TTC549 (cell line): Measurements from ENCODE around the gene ROBO4.

Source experiments
- FAIRE-seq: peaks from 2 replicates; lab custom pipeline; 2012; peaks lifted over from hg19 to GRCh38; lab: Jason Lieb, UNC

Gene ROBO4

DNA sequence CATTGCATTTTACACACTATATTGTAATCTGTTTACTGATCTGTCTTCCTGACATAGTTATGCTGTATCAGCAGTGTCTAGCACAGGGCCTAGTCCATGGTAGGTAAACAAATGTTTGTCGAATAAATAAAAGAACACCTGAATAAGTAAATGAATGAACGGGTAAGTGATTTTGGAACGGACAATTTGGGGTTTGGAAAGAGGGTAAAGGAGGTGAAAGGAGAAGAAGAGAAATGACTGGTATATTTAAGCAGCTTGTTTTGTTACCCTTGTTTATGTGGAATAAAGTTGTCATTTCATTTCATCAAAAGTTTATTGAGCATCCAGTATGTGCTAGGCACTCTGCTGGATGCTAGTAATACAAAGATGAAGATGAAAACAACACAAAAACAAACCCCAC lies 21.3 kb upstream of the ROBO4 start, which contains the start of gene HEPN1:
TSS of gene HEPN1 (plus strand) at position 301 of the 400 bp plus-strand sequence.
- no peak for FAIRE-seq

DNA sequence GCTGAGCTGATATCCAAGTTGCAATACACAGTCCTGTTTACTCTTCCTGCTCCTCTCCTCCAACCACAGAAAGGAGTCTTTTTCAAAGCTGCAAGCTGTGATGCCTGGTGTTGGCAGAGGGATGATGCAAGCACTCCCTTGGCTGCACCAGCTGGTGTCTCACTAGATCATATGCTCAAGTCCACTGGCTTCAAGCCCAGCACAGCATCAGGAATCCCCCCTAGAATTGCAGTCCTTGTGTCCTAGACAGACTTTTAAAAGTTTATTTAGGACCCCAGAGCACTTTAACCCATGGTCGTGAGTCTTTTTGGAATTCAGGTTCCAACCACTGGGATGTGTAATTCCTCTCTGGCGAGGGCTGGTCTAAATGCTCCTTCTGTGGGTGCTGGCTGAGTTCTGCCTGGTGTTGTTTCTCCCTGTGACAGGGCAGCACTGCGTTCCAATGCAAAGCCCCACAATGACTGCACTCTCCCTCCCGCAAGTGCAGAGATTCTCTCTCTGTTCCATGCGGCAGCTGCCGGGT lies 19.5 kb upstream of the ROBO4 start:
- FAIRE-seq = no peak

DNA sequence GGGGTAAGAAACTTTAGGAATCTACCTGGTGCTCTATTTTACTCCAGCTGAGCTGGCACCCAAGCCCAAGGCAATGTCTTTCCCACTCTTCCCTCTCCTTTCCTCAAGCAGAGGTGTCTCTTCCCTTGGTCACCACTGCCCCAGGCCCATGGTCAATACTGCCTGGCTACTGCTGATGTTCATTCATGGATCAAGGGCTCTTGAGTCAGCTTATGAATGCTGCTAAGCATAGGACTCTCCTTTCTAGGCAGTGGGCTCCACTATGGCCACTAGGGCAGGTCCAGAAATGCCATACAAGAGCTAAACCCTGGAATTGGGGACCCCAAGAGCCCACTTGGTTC lies 18.7 kb upstream of the ROBO4 start:
- no peak for FAIRE-seq

DNA sequence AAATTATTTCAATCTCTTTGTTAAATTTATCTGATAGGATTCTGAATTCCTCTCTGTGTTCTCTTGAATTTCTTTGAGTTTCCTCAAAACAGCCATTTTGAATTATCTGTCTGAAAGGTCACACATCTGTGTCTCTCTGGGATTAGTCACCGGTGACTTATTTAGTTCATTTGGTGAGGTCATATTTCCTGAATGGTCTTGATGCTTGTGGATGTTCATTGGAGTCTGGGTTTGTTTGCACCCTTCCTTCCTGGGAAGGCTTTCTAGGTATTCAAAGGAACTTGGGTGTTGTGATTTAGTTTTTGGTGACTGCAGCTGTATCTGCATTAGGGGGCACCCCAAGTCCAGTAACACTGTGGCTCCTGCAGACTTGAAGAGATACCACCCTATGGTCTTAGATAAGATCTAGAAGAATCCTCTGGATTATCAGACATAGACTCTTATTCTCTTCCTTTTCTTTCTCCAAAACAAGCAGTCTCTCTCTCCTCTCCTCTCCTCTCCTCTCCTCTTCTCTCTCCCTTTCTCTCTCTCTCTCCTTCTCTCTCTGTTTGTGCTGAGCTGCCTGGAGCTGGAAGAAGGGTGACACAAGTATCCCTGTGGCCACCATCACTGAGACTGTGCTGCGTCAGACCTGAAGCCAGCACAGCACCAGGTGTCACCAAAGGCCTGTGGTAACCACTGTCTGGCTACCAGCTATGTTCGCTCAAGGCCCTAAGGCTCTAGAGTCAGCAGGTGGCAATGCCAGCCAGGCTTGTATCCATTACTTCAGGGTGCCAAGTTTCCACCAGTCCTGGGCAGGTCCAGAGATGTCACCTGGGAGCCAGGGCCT lies 18.1 kb upstream of the ROBO4 start:
- no peak for FAIRE-seq

DNA sequence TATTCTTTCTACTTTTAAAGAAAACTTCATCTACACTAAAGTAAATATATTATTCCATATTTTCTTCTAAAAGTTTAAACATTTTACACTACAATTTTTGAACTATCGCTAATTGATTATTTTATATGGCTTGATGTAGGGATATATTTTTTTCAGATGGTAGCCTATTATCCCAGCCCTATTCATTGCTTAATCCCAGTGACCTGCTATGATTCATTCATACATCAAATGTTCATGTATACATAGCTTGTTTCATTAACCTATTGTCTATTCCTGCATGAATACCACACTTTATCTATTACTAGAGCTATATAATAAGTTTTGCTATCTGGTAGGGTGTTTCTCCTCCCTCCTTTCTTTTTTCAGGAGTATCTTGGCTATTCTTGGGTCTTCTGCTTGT lies 5.0 kb upstream of the ROBO4 start:
- no peak for FAIRE-seq

DNA sequence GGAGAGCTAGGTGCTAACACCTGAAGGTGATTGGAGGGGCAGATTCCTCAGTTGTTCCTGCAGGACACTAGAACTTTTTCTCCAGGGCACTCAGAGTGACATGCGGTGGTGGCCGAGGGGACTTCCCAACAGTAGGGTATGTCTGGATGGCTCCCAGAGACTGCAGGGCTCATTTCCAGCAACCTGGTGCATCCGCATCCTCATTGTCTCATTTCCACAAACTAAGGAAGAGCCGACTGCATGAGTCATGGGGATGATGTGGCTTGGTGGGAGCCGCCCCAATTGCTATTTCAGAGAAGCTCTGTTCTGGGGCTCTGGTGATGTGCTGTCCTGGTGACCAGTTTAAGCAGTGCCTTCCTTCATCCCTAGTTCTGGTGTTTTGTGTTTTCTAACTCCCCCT lies 2.8 kb upstream of the ROBO4 start:
- no peak for FAIRE-seq

DNA sequence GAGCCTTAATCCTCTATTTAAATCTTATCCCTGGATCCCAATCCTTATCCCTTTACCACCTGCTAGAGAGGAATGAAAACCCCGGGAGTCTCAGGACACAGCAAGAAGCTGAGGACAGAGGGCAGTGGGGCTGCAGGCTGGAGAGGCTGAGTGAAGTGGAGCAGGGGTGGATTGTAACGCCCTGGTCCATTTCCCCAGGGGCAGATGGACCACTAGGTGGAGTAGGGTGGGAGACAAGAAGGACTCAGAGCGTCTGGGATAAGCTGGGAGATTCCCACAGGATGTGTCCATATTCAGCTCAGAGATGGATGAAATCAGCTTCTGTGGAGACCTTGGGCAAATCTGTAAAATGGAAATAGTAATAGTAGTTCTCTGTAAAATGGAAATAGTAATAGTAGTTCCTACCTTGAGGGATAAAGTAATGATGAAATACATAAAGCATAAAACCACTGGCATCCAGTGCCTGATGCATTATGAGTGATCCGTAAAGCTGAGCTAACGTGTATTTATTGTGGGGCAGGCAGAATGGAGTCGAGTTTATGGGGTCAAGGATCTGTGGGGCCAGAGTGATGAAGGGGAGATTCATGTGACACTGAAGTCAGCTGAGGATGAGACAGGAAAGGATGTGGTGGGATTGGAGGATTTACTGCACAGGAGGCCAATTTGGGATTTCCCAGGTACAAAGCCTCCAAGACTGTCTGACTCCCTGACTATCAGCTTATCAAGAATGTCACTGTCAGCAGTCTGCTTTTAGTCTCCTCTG lies 1.9 kb upstream of the ROBO4 start:
- no peak for FAIRE-seq

DNA sequence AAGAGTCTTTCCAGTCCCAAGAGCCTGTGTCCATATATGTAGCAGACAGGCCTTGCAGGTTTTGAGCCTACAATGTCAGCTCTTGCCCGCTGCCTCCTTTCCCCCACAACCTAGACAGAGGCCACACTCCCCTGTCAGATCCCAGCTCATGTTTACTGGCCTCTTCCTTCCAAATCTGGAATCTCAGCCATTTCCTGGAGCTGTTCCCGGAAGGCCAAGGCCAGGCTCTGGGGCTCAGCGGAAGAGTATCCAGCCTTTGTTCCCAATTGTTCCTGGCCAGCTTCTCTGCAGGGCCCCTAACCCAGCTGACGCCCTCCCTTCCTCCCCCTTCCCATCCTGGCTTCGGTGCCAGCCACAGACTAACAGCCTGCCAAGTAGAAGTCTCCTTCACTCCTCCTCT lies 1.0 kb upstream of the ROBO4 start:
- no peak for FAIRE-seq

DNA sequence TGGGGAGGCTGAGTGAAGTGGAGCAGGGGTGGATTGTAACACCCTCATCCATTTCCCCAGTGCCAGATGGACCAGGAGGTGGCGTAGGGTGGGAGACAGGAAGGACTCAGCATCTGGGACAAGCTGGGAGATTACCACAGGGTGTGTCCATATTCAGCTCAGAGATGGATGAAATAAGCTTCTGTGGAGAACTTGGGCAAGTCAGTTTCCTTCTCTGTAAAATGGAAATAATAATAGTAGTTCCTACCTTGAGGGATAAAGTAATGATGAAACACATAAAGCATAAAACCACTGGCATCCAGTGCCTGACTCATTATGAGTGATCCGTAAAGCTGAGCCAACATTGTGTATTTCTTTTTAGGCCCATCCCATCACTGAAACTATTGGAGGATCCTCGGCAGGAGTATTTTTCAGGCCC lies 607 bp upstream of the ROBO4 start:
- no peak for FAIRE-seq

DNA sequence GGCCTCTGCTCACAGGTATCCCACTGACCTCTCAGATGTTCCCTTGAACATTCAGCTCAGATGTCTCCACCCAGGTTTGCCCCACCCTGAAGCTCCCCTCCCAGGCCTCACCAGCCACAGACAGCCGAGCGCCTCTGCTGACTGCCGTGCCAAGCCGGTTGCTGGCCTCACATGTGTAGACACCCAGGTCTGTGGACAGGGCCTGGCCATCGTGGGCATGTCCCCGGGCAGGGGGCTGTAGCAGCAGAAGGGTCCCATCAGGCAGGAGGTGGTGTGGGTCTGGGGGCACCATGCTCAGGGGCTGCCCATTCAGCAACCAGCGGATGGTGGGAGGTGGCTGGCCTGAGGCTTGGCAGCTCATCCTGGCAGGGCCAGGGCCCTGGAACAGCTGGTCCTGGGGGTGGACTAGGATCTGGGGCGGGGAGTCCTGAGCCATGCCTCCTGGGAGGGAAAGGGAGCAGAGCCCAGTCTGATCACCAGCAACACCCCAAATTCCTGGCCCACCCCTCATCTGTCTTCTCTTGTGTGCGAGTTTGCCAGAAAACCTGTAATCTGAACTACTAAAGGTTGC lies 759 bp downstream of the ROBO4 start:
- FAIRE-seq = no peak

DNA sequence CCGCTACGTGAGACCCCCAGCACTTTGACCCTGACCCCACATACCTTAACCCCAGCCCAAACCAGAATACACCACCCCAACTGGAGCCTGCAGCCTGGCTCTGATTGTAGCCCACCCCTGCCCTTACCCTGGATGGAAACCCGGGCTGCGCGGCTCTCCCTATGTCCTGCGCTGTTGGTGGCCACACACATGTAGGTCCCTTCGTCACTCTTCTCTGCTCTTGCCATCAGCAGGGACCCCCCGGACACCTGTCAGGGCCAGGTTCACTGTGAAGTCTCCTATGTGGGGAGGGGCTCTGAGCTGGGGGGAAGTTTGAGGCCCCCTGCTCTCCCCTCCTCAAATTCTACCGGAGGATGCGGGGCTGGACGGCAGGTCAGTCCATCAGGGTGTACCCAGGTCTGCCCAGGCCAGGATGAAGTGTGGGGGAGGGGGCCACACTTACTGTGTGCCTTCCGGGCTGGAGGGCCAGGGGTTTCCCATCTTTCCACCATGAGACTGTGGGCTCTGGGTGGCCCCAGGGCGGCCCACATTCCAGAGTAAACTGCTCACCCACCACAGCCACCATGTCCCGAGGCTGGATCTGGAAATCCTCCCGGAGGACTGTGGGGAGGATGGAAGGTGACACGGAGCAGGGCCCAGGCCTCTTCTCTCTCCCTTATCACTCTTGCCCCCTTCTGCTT lies 1.5 kb downstream of the ROBO4 start:
- FAIRE-seq = no peak

DNA sequence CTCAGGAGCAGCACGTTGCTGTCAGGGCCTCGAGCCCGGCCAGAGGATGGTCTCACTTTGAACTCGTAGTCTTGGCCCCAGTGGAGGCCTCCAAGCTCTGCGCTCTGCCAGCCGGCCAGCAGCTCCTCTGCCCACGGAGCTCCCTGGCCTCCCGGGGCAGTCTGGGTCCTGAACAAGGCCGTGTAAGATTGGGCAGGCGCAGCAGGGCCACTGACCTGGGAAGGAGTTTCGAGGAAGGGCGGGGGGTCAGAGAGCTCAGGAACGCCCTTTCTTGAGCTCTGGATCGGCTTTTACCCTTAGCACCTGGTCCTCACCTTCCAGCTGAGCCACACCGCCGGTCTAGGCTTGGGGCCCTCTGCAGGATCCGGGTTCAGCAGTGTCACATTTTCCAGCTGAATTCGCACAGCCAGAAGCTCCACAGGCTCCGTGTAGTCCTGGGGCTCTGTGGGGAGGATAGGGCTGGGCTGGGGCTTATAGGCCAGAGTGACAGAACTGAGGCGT lies 2.1 kb downstream of the ROBO4 start:
- no peak for FAIRE-seq

DNA sequence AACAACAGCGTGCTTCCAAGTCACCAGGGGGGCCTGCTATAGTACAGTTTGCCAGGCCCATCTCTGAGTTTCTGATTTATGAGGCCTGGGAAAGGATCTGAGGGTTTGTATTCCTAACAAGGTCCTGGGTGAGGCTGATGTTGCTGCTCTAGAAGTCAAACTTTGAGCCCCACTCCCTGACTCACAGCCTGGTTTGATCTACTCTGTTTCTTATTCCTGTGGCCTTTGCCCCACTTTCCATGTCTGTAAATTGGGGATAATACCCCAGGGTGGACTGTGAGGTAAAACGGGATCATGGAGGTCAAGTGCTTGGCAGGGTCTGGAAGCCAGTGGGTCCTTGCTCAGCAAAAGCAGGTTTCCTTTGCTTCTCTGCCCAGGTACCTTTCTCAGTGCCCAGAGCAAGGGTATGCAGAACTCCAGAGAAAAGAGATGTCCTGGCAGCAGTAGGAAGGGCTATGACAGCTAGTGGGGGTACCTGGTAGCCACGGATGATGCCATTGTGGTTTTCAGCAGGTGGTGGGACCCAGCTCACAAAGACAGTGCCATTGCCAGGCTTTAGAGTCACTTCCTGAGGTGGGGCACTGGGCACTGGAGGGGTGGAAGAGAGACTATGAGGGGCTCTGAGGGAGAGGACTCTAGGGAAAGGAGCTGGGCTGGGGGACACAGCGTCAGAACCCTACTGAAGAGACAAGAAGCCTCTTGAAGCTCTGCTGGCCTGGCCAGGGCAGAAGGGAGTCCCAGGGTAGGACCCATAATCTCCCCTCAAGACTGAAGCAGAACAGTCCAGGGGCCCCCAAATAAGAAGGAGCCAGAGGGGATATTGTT lies 2.8 kb downstream of the ROBO4 start:
- no peak for FAIRE-seq

DNA sequence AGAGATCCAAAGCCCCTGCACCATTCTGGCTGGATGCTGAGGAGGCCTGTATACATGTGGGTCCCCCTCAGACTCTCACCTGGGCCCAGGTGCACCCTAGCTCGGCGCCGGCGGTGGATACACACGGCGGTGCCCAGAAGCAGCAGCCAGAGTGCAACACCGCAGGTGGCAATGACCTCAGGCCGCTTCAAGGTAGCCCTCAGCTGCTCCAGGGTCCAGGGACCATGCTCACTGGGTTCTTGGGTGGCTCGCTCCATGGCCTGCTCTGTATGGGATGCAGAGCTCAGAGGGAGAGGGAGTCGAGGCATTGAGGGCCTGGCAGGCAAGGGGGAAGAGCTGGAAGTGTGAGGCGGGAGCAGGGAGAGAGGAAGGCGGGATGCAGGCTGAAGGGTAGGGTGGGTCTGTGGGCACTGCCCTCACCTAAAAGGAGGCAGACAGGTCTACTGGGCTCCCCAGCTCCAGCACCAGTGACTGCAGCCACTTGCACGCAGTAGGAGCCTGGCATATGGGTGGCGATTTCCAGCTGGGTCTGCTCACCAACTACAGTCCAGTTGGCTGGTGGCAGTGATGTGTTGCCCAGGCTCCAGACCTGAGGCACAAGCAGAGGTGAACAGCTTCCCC lies 3.8 kb downstream of the ROBO4 start:
- FAIRE-seq = no peak

DNA sequence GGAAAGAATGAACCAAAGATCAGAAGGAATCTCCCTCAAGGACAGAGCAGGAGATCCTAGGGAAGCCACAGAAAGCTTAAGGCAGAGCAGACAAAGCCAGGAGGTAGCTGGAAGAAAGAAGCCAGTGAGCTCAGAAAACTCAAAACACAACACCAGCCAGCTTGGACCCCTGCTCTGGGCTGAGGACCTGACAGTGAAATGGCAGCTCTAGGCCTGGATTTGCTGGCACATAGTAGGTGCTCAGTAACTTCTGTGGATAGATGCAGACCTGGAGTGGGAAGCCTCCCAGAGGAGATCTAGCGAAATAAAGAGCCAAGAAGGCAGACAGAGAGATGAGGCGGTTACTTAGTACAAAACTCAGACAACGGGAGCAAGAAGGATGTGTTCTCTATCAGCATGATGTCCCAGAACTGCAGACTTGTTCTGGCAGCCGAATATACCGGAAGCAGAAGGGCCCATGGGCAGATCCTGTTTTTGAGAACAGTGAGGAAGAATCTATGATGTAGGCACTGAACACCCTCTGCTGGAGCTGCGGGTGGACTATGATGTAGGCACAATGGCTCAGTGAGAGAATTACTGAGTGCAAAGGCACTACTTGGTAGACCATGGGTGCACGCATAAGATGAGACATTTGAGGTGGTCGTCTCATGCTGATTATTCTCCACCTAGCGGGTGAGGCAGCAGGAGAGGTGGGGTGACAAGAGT lies 4.8 kb downstream of the ROBO4 start:
- no peak for FAIRE-seq

DNA sequence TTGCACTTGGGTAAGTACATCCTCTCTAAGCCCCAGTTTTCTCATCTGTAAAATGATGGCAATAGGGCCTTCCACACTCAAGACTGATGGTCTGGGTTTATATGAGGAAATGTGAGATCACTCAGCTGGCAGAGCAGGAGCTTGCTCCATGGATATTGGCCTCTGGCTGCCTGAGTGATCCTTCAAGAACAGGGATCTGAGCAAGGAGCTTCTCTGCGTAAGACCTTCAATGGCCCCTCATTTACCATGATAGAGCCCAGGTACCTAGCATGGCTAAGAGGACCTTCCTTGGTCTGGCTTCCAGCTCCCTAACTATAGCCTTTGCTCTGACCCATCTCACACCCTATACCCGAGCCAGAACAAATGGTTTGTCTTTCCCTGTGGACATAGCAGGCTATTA lies 5.5 kb downstream of the ROBO4 start:
- FAIRE-seq = no peak

DNA sequence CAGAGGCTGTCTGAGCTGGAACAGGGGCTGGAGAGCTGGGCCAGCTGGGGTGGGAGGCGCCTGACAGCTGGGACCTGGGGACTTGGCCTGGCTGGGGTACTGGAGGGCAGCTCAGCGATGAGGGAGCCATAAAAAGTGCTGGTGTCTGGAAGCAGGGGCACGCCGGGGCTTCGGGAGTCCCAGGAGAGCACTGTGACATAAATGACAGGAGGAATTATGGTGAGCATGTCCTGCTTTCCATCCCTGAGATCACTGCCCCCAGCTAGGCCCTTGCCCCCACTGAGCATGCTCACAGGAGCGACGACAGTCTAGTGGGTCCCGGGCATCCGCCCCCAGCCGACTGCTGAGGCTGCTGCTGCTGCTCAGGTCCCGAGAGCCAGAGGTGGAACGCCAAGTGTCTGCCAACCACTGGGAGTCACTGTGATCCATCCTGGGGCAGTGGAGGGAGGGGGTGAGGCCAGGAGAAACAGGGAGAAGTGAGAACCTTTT lies 6.2 kb downstream of the ROBO4 start:
- no peak for FAIRE-seq

DNA sequence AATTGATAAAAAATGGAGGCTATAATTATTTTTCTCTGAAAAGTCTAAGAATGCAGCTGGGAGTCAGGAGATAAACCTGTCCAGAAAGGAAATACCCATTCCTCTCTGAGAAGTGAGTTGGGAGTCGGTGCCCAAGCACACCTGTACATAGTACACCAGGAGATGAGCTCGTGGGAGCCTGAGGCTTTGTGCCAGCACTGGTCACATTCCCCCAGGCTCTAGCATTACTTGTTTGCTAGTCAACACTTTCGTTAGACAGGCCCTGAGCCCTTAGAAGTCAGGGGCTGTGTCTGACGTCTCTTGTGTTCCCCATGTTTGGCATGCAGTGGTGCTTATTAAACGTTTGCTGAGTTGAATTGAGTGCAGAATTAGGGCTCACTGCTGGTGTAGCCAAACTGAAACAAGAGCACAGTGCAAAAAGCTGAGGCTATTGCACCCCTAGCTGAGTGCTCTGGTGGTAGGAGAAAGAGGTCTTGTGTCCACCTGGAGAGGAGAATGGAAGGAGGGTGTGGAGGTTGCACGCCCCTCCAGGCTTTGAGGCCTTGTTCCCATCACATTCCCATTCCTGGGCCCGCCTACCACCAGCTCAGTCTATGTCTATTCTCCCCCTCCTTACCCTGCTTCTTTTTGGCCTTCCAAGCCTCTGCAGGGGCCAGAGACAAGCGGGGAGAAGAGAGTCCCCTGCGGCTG lies 6.8 kb downstream of the ROBO4 start:
- no peak for FAIRE-seq

DNA sequence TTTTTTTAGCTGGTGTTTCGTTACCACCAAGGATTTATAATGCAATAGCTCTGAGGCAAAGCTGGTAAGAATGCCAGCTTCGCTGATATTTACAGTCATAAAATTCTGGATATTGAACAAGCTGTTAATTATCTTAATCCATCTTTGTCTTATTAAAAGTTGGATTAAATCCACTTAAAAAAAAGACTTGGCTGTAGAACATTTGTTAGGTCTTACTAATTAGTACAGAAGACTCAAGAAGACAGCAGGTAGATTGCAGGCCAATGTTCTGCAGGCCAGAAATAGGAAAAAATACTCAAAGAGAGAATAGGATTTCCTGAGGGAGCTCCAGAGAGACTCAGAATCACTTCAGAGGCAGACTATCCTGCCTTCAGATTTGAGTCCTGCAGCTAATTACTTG lies 7.5 kb downstream of the ROBO4 start:
- FAIRE-seq = no peak
